RCC 7860 (cell line): ENCODE results near the gene CD300C.
"Not testable (repeated sequence)": the region's sequence is repeated elsewhere in the genome, so short reads cannot be mapped to it uniquely, and the experiment has no call there.

ENCODE experiments used
- DNase-seq: peaks from one replicate; pipeline ENCODE4 v3.0.0-alpha.2; 2015; ENCODE audit warnings: low spot score
- FAIRE-seq: peaks from 2 replicates; lab custom pipeline; 2012; peaks lifted over from hg19 to GRCh38; lab: Jason Lieb, UNC

CD300C gene

GRCh38 chr17:74563358-74563757 is 17.4 kb upstream of the CD300C start:
- no peak for FAIRE-seq
- no peak for DNase-seq

DNA sequence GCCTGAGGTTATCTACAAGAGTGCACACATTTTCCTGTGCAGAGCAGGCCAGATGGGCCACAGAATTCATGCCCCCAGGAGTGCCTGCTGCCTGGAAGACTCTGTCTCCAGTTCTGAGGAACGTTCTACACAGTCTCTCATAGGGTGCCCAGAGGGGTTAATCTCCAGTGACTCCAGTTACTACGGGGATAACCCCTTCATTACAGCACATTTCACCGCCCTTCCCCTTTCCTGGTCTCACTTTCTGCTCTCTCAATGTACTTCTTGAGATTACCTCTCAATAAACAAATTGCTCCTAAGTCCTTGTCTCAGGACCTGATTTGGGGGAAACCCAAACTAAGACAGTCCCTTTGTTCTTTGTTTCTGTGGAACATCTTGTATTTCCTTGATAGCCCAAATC is 15.7 kb upstream of the CD300C start:
- no peak for DNase-seq
- no peak for FAIRE-seq

- FAIRE-seq = no peak
Measured at GRCh38 chr17:74558882-74559519, 13.1 kb upstream of the CD300C start.

GRCh38 chr17:74558402-74558801 is 12.5 kb upstream of the CD300C start:
- not testable (repeated sequence) for DNase-seq, FAIRE-seq

More at GRCh38 chr17:74558882-74559519, 13.1 kb upstream of the CD300C start:
- no peak for DNase-seq

DNA sequence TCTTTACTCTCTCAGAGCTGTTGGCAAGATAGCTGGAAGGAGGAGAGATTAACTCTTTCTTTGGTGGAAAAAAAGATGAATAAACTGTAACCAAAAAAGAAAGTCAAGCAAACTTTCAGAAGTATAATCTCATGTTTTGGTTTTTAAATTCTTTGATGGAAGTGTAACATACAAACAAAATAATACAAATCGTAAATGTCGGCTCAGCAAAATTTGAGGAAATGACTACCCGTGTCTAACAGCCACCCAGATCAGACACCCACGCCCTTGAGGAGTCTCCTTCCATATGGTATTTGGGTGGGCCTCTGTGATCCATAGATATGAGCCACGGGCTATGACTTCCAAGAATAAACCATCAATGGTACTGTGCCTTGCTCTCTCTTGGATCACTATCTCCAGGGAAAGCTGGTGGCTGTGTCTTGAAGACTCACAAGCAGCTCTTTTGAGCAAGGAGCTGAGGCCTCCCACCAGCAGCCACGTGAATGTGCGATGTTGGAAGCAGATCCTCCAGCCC is 9.6 kb upstream of the CD300C start:
- DNase-seq = no peak
- FAIRE-seq = no peak

GRCh38 chr17:74554909-74555308 is 9.0 kb upstream of the CD300C start:
- DNase-seq = no peak
- FAIRE-seq = no peak

- DNase-seq (no peak), FAIRE-seq (no peak)
Measured at GRCh38 chr17:74552037-74552436, 6.1 kb upstream of the CD300C start.

- no peak for FAIRE-seq
- DNase-seq = no peak
Measured at GRCh38 chr17:74550602-74551001, 4.7 kb upstream of the CD300C start.

- FAIRE-seq = no peak
Measured at GRCh38 chr17:74549343-74549742, 3.4 kb upstream of the CD300C start.

GRCh38 chr17:74547736-74548135 is 1.8 kb upstream of the CD300C start:
- DNase-seq (no peak), FAIRE-seq (no peak)

More at GRCh38 chr17:74549343-74549742, 3.4 kb upstream of the CD300C start:
- DNase-seq = no peak

DNA sequence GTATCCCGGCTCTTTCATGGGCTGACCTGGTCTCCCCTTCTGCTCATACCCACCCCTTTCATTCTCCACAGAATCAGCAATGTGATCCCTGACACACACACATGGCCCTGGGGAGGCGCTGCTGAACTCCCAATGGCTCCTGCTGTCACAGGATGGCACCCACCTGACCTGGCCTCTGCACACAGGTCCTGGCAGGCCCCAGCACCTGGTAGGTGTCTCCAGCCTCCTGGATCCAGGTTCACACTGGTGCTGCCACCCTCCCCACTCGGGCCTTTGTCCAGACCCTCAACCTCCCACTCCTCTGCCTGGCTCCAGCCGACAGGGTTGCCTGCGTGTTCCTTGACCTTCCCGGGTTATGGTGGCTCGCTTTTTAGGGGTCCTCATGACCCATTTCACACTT is 1.3 kb upstream of the CD300C start:
- DNase-seq (no peak), FAIRE-seq (no peak)

DNA sequence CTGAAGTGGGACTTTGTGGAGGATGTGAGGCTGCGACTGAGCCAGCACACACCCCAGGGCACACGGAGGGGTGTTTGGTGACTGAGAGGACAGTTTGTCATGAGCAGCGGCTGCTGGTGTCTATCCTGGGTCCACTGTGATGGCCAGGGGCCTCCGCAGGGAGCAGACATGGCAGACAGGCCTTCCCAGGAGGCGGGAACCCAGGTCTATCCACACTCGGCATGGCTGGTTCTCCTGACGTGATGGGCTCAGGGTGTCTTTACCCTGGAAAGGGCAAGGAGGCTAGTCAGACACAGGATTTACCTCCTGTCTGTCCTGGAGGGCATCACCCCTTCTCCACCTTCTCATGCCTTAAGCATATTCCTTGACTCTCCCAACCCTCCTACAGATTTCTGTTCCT is 671 bp upstream of the CD300C start:
- no peak for FAIRE-seq
- no peak for DNase-seq

DNA sequence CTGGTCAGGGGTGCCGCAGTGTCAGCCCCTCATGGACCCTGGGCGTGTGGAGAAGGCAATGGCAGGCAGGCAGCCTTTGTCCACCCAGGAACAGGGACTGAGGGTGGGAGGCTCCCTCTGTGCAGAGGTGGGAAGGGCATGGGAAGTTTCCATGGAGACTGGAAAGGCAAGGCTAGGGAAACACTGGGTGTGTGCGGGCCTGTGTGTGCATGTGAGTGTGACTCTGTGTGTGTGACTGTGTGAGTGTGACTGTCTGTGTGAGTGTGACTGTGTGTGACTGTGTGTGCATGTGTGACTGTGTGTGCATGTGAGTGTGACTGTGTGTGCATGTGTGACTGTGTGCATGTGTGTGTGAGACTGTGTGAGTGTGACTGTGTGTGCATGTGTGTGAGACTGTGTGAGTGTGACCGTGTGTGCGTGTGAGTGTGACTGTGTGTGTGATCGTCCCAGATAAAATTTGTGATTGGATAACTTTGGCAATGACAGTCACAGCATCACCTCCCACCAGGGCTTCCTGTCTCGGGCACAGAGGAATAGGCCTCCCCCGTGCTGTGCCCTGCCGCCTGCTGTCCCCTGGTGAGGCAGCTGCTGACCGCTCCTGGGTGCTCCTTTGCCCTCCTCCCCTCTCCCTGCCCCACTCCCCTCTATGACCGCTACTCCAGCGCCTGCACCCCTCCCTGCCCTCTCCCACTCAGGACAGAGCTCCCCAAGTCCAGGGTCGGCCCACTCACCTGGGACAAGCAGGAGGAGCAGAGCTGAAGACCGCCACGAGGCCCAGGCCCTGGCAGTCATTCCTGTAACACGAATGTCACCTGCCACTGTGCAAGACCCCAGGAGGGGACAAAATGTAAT is 698 bp downstream of the CD300C start:
- no peak for DNase-seq
- FAIRE-seq = no peak

DNA sequence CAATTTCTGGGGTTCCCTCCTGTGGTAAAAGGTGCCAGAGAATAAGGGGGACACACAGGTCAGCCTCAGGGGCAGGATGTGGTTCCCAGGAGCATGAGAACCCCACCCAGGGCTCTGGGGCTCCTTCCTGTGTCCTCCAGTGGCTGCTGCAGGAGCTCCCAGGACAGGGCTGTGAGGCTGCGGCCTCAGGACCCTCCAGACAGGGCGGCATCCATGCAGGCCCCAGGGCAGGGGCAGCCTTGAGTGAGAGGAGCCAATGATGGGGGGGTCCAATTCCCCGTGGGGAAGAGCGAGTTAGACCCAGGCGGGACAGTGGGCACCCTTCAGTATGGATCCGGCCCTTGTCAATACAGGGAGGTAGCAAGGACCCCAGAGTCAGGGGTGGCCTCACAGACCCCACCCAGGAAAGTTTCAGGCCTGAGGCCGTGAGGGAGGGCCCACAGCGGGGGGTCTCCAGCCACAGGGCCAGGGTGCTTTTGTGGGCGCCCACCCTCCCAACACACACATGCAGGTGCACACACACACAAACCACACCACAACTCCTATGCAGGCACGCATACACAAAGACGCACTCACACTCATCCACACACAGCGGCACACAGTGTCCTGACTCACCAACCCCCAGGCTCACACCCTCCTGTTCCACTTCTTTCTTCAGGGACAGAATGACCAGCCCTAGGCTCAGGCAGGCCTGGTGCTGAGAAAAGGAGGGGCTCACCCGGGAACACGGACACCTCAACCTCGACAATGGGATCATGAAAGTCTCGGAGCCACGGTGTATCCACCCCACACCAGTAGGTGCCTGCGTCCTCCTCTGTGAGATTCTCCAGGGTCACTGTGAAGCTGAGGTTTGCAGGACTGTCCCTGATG is 1.8 kb downstream of the CD300C start:
- DNase-seq (no peak), FAIRE-seq (no peak)

DNA sequence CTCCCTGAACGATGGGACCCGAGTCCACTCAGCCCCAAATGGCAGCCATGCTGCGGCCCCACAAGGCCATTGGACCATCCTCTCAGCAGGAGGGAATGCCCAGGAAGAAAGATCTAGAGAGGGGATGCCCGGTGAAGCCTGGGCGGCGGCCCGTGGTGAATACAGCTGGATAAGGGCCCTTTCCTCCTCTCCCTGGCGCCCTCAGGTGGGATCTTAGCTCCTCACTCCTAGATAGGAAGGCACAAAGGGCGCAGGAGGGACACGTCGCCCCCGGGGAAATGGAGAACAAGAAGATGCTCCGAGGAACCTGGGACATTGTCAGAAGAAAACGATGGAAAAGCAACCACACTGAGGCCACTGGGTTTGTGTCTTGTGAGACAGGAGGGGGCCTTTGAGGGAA is 2.5 kb downstream of the CD300C start:
- FAIRE-seq (no peak), DNase-seq (no peak)

DNA sequence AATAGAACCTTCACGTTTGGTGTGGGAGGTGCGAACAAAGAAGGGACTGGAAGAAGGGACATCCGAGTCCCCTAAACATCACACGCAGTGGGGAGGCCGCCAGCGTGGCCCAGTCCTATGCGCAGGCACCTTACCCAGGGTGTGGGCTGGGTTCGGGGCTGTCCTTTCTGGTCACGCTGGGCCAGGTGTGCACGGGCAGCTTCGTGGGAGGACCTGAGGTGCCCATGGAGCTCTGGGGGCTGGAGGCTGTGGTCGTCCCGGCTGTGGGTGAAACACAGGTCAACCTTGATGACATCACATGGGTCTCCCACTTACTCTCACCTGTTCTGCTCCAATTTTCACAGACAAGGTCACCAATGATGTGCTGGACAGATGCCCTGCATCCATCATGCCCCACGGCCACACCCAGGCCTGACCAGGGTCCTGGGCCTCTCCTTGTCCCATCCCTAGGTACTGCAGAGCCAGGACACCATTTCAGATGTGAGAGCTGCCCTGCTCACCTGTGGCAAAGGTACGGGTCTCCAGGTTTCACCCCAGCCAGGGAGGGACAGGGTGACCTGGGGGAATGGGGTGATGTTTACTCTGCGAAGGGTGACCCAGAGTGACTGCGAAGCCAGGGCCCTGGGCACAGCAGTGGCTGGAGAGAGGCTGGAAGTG is 3.1 kb downstream of the CD300C start:
- no peak for FAIRE-seq
- DNase-seq = no peak

DNA sequence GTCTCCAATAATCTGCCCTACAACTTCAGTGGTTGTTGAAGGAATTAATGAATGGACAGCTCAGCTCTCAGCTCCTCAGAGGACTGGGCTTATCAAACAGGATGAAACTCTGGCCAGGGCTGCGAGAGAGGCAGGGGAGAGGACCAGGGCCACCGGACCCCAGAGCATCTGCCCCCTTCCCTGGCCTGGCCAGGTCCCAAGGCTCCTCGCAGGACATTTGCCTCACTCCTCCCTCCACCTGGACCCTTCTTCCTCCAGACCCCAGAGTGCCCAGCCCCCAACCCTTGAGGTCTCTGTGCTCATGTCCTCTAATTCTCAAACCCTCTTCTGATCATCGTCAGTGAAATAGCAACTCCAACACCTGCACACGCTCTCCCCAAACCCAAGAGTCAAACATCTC is 3.7 kb downstream of the CD300C start:
- FAIRE-seq = no peak
- no peak for DNase-seq

GRCh38 chr17:74541176-74542111 is 4.5 kb downstream of the CD300C start:
- DNase-seq (no peak), FAIRE-seq (no peak)

DNA sequence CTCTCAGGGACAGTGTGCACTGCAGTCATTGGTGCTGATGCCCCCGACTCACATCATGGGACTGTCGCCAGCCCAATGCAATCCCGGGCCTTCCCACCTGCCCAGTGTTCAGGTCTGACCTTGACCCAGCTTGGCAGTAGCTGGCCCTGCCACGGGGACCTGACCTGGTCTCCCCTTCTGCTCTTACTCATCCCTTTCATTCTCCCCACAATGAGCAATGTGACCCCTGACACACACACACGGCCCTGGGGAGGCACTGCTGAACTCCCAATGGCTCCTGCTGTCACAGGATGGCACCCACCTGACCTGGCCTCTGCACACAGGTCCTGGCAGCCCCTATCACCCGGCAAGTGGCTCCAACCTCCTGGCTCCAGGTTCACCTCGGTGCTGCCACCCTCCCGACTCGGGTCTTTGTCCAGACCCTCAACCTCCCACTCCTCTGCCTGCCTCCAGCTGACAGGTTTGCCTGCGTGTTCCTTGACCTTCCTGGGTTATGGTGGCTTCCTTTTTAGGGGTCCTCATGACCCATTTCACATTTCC is 6.6 kb downstream of the CD300C start:
- no peak for DNase-seq
- no peak for FAIRE-seq
